Aorta (tissue), 5 donors: ENCODE results near the gene ESRRA. TPM values are rescaled to one million over a fixed set of nuclear protein-coding genes. Genes with fewer than 3 reads are reported as not detected.
A peak's percentile ranks its signal among the peaks of the same experiment; 100 is the strongest.
"Not testable (repeated sequence)": the region's sequence is repeated elsewhere in the genome, so short reads cannot be mapped to it uniquely, and the experiment has no call there.

ENCODE experiments used
- ATAC-seq: fragments of 200-7000 bp; cut with Tn5 transposase; one replicate; pipeline ENCODE4 v1.9.1; 2022; ENCODE audit warnings: moderate library complexity; ENCODE audit not compliant: low FRiP score
- DNase-seq, 2 donors: peaks; one replicate each; pipeline ENCODE4 v3.0.0-alpha.2; 2020
- H3K27ac ChIP-seq, 2 donors: one replicate each; pipeline ENCODE4 v1.5.1; 2013; ENCODE audit warnings: low read length in 2 of 2, mild to moderate bottlenecking in 2 of 2, moderate library complexity in 2 of 2, control low read depth in 1 of 2, inconsistent platforms in 1 of 2, low read depth in 1 of 2
- H3K27me3 ChIP-seq, 2 donors: one replicate each; pipeline ENCODE4 v1.6.1; 2013; ENCODE audit warnings: control low read depth in 1 of 2, low read length in 1 of 2, mild to moderate bottlenecking in 1 of 2, moderate library complexity in 1 of 2; ENCODE audit not compliant: insufficient read depth in 2 of 2, control insufficient read depth in 1 of 2
- H3K36me3 ChIP-seq, 2 donors: one replicate each; pipeline ENCODE4 v1.6.1; 2013; ENCODE audit warnings: control low read depth in 1 of 2, low read length in 1 of 2, mild to moderate bottlenecking in 1 of 2; ENCODE audit not compliant: insufficient read depth in 2 of 2, control insufficient read depth in 1 of 2
- H3K4me1 ChIP-seq, 2 donors: one replicate each; pipeline ENCODE4 v1.6.1; 2013; ENCODE audit warnings: low read length in 2 of 2, control low read depth in 1 of 2, mild to moderate bottlenecking in 1 of 2, moderate library complexity in 1 of 2; ENCODE audit not compliant: insufficient read depth in 2 of 2, control insufficient read depth in 1 of 2
- H3K4me3 ChIP-seq, 2 donors: one replicate each; pipeline ENCODE4 v1.5.1; 2013; ENCODE audit warnings: low read length in 2 of 2, control low read depth in 1 of 2, mild to moderate bottlenecking in 1 of 2
- H3K9me3 ChIP-seq: one replicate; pipeline ENCODE4 v1.6.1; 2013; ENCODE audit warnings: mild to moderate bottlenecking, low read length; ENCODE audit not compliant: control insufficient read depth
- WGBS, 2 donors: extraction: QIAGEN DNeasy Blood & Tissue Kit; methylation state at CpG; one replicate each; pipeline ENCODE4 v1.1.7; 2013; 5-methylcytosine and 5-hydroxymethylcytosine counted together
- intact Hi-C, 2 donors: fragments of 100-400 bp; cut with DNase I; formaldehyde crosslinking; loops; one replicate each; pipeline versions ENCODE4 v1.14.2 to v1.15.0; 2022
- polyA plus RNA-seq, 2 donors: library from polyadenylated mRNA; stranded (reverse); fragments of 200-250 nt; gene quantifications; one replicate each; pipeline ENCODE4 v1.2.3, GENCODE V29; 2013
- total RNA-seq, 2 donors: library from RNA; stranded (reverse); fragmentation: NEBNext Ultra II Directional; extraction: Animal tissue kit (Norgen Biotek cat#: 25700); gene quantifications; one replicate each; pipeline ENCODE4 v1.2.1, GENCODE V29; 2021
- donor health status: healthy with polysubstance abuse.
- donor health status: Bipolar disorder and iron deficiency.
- donor health status: DM: no; HTN: no; CAD: no.
- donor health status: DM: no; HTN: no; CAD: no.
- donor health status: DM: yes; HTN: yes; CAD: no.

Gene ESRRA
- total and polyA plus RNA-seq, 4 donors: 25.9 to 54.7 (median 29.9) TPM

DNA sequence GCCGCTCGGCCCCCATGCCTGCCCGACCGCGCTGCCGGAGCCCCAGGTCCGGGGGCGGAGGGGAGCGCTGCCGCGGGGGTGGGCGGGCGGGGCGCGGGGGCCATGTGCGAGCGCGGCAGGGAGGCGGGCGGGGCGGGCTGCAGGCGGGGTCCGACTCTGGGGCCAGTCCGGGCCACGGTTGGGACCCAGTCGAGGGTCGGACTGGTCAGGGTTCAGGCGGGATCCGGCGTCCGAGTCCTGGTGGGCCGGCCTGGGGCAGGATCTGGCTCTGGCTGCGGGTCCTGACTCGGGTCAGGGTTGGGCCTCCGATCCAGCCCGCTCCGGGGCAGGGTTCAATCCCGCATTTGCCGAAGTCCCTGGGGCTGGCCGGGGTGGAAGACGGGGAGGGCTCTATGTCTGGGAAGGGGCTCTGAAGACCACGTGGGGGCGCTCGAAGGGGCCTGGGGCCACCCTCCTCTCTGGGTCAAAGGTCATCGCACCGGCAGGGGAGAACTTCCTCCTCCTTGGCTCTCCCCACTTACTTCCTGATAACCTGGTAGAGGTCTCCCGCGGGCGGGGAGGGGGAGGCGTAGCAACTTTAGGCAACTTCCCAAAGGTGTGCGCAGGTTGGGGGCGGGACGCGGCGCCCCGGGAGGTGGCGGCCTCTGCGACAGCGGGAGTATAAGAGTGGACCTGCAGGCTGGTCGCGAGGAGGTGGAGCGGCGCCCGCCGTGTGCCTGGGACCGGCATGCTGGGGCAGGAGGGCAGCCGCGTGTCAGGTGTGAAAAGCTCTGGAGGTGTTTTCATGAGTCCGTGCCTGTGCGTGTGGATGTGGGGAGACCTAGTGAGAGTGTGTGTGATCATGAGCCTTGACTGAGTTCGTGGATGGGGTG lies 603 bp downstream of the ESRRA start:
- Histone ChIP-seq H3K36me3 (no peaks in the 10 kb centered on the region), H3K4me1 (no peaks in the 10 kb centered on the region), H3K27me3 (no peaks in the 10 kb centered on the region), H3K9me3 (no peaks in the 10 kb centered on the region), H3K4me3 (peak overlapping the region; percentile 65 to 91), H3K27ac (peak overlapping the region in 1 of 2 donors; percentile 3)
- ATAC-seq (peak; percentile 5), DNase-seq (peak; percentile 78 to 89)
- intact Hi-C loops: no loop called here
- 1% methylated on average over 41 to 71 of the region's 71 CpGs for WGBS, 2 donors

DNA sequence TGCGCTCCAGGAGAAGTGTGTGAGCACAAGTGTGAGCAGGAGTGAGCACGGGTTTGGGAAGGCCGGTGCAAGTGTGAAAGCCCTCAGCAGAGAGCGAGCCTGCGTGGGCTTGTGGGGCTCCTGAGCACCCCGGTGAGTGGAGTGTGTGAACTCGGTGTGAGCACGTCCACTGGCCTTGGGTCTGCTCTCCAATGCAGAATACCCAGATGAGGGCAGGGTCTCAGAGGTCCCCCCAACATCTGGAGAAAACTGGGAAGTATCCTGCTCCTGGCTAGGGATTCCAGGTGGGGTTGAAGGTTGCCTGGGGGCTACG lies 1.2 kb downstream of the ESRRA start:
- H3K4me3 ChIP-seq: no peak overlapping the region
- H3K36me3 ChIP-seq: no peaks in the 10 kb centered on the region
- no peaks in the 10 kb centered on the region for H3K9me3 ChIP-seq
- DNase-seq: no peak
- intact Hi-C loops: no loop called here
- no peaks in the 10 kb centered on the region for H3K27me3 ChIP-seq
- WGBS, 2 donors: 32 to 39% methylated on average over 9 of the region's 9 CpGs
- H3K27ac ChIP-seq: no peak overlapping the region
- no peaks in the 10 kb centered on the region for H3K4me1 ChIP-seq
- no peak for ATAC-seq

DNA sequence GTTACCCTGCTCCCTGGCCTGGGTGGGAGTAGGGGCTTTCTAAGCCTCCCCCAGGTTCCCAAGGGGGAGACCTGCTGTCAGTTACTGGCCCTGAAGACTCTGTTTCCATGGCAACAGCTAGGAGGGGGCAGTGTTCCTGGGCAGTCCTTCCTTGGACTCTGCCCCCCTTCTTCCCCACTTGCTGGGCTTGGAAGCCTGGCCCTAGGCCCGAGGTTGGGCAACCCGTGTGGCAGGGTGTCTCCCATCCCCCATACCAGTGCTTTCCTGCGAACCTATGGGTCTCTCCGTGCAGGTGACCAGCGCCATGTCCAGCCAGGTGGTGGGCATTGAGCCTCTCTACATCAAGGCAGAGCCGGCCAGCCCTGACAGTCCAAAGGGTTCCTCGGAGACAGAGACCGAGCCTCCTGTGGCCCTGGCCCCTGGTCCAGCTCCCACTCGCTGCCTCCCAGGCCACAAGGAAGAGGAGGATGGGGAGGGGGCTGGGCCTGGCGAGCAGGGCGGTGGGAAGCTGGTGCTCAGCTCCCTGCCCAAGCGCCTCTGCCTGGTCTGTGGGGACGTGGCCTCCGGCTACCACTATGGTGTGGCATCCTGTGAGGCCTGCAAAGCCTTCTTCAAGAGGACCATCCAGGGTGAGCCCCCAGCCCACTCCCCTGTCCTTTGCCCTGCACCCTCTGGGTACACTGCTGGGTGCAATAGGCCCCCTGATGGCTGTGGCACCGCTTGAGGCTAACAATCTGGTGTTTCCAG lies 1.7 kb downstream of the ESRRA start:
- H3K4me1 ChIP-seq: no peaks in the 10 kb centered on the region
- WGBS, 2 donors: 79 to 80% methylated on average over 14 to 15 of the region's 15 CpGs
- no peaks in the 10 kb centered on the region for H3K9me3 ChIP-seq
- intact Hi-C loops: no loop called here
- DNase-seq (no peak), ATAC-seq (no peak)
- no peak overlapping the region for H3K4me3 ChIP-seq
- no peaks in the 10 kb centered on the region for H3K27me3 ChIP-seq
- H3K36me3 ChIP-seq: no peaks in the 10 kb centered on the region
- H3K27ac ChIP-seq: no peak overlapping the region

DNA sequence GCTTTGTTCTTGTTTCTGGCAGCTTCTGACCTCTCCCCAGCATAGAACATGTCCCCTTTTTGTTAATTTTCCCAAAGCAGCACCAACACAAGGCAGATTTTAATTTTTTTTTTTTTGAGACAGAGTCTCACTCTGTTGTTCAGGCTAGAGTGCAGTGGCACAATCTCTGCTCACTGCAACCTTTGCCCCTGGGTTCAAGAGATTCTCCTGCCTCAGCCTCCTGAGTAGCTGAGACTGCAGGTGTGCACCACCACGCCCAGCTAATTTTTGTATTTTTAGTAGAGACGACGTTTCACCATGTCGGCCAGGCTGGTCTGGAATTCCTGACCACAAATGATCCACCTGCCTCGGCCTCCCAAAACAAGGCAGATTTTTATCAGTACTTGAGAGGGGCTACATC lies 2.5 kb downstream of the ESRRA start:
- H3K36me3 ChIP-seq, DNase-seq, H3K4me1 ChIP-seq, H3K4me3 ChIP-seq, H3K27me3 ChIP-seq, H3K27ac ChIP-seq, H3K9me3 ChIP-seq, intact Hi-C loops, ATAC-seq: not testable (repeated sequence)
- WGBS, 2 donors: 94 to 96% methylated on average over 5 of the region's 5 CpGs

DNA sequence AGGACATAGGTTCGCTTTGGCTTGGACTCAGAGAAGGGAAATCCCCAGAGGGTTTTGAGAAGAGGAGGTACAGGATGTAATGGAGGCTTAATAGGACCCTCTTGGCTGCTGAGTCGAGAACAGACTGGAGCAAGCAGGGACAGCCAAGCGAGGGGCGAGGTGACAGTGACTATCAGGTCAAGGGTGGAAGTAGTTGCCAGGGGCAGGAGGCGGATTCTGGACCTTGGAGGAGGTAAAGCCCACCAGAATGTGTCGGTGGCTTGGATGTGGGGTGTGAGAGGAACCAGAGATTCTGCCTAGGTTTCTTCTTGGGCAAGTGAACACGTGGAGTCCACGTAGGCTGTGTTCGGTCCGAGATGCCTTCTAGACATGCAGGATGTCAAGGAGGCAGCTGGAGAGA lies 7.6 kb downstream of the ESRRA start:
- H3K27ac ChIP-seq: no peak overlapping the region
- H3K4me3 ChIP-seq: no peak overlapping the region
- no peaks in the 10 kb centered on the region for H3K9me3 ChIP-seq
- H3K27me3 ChIP-seq: no peaks in the 10 kb centered on the region
- no peak for ATAC-seq
- no peaks in the 10 kb centered on the region for H3K4me1 ChIP-seq
- DNase-seq: no peak
- H3K36me3 ChIP-seq: no peaks in the 10 kb centered on the region
- intact Hi-C loops: no loop called here
- WGBS, 2 donors: 91 to 92% methylated on average over 10 of the region's 10 CpGs

DNA sequence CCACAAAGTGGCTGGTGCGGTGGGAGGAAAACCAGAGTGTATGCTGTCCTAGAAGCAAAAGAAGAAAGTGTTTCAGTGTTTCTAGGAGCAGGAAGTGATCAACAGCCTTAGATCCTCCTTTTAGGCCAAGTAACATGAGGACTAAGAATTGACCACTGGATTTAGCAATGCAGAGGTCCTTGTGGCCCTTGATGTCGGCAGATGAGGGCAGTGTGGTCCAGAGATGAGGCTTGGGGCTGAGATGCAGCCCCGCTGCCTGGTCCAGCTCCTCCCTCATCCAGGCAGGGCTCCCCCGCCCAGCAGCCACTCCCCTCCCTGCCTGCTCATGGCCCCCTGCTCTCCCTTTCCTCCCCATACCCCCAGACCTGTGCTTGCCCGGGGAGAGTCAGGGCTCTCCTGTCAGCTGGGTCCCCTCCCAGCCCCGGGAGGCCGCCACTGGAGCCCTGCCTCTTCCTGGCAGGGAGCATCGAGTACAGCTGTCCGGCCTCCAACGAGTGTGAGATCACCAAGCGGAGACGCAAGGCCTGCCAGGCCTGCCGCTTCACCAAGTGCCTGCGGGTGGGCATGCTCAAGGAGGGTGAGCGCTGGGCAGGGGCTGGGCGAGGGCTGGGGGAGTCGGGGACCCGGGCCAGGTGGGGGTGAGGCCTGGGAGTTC lies 8.3 kb downstream of the ESRRA start:
- intact Hi-C loops: no loop called here
- no peaks in the 10 kb centered on the region for H3K36me3 ChIP-seq
- no peaks in the 10 kb centered on the region for H3K27me3 ChIP-seq
- H3K4me3 ChIP-seq: no peak overlapping the region
- 65 to 71% methylated on average over 18 of the region's 18 CpGs for WGBS, 2 donors
- no peaks in the 10 kb centered on the region for H3K4me1 ChIP-seq
- H3K27ac ChIP-seq: no peak overlapping the region
- no peaks in the 10 kb centered on the region for H3K9me3 ChIP-seq
- ATAC-seq: peak; percentile 3
- DNase-seq: peak; percentile 77 to 87

DNA sequence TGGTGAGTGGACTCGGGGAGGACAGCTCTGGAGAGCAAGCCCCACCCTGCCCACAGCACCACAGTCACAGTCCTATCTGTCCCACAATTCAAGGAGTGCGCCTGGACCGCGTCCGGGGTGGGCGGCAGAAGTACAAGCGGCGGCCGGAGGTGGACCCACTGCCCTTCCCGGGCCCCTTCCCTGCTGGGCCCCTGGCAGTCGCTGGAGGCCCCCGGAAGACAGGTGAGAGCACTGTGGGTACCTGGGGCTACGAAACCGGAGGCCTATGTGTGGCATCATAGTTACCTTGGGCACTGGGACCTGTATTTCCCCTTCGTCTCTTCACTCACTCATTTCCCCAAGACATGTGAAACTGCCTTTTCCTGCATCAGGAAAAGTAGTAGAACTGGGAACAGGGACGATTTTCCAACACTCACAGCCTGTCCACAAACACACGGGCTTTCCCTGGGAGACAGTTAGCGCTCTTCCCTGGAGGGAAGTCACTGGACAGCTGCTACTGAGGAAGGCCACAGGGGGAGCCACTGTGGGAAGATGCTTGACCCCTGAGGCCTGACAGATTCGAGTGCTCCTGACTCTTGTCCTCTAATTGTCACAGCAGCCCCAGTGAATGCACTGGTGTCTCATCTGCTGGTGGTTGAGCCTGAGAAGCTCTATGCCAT lies 9.0 kb downstream of the ESRRA start:
- H3K27me3 ChIP-seq: no peaks in the 10 kb centered on the region
- no peaks in the 10 kb centered on the region for H3K36me3 ChIP-seq
- intact Hi-C loops: no loop called here
- H3K4me1 ChIP-seq: no peaks in the 10 kb centered on the region
- ATAC-seq (no peak), DNase-seq (no peak)
- H3K4me3 ChIP-seq: no peak overlapping the region
- no peak overlapping the region for H3K27ac ChIP-seq
- no peaks in the 10 kb centered on the region for H3K9me3 ChIP-seq
- WGBS, 2 donors: 77 to 84% methylated on average over 12 to 19 of the region's 19 CpGs

DNA sequence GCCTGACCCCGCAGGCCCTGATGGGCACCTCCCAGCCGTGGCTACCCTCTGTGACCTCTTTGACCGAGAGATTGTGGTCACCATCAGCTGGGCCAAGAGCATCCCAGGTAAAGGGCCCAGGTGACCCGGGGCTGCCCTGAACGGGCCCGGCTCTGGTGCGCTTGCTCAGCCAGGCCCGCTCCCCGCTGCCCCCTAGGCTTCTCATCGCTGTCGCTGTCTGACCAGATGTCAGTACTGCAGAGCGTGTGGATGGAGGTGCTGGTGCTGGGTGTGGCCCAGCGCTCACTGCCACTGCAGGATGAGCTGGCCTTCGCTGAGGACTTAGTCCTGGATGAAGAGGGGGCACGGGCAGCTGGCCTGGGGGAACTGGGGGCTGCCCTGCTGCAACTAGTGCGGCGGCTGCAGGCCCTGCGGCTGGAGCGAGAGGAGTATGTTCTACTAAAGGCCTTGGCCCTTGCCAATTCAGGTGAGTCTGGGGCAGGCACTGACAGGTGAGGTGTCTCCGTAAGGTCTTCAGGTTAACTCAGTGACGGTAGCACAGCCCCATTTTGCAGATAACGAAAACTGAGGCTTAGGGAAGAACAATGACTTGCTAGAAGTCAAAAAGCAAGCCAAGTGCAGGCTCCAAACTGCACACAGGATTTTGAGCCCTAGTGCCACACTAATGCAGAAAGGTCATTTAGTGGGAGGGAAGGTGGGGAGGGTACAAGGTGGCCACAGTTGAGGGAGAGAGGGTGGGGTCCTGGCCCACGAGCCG lies 9.7 kb downstream of the ESRRA start:
- WGBS, 2 donors: 87 to 89% methylated on average over 22 to 24 of the region's 24 CpGs
- no peak for DNase-seq
- Histone ChIP-seq H3K4me3 (no peak overlapping the region), H3K9me3 (no peaks in the 10 kb centered on the region), H3K36me3 (no peaks in the 10 kb centered on the region), H3K27me3 (no peaks in the 10 kb centered on the region), H3K27ac (no peak overlapping the region), H3K4me1 (no peaks in the 10 kb centered on the region)
- intact Hi-C loops: loop anchor here in 1 of 2 donors (5.0 kb wide), 1 partner anchor 42 kb away; the partner anchor contains the start of gene RPS6KA4
- ATAC-seq: no peak
